Islet precursor cell (in vitro differentiated cells): ENCODE measurements around the gene FOXE1.

Experiments used
- DNase-seq: peaks from one replicate; pipeline ENCODE4 v3.0.0-alpha.2; 2018

The FOXE1 gene

DNA sequence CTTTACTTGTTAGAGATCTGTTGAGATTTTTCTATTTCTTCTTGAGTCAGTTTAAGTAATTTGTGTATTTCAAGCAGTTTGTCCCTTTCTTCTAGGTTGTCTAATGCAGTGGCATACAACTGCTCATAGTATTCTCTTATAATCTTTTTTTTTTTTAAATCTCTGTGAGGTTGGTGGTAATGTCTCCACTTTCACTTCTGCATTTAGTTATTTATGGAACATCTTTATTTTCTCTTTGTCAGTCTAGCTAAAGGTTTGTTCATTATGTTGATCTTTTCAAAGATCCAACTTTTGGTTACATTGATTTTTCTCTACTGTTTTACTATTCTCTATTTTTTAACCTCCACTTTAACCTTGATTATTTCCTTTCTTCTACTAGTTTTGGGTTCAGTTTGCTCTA lies 13.8 kb downstream of the FOXE1 start:
- DNase-seq, result no peak

DNA sequence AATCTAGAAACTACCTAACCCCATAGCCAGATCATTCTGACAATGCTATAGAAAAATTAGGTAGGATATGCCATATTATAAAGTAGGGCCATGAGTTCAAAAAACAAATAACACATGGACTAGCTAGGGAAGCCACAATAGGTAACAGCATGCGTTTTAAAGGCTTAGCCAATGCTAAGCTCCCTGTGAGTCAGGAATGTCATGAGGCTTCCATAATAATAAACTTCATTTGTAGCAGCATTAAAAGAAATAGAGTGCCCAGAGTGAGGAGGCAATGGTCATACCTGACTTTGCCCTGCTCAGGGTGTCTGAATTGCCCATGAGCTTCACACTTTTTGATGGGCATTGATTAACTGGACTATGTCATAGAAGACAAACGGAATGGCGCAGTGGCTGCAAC lies 15.8 kb downstream of the FOXE1 start:
- DNase-seq, result no peak

DNA sequence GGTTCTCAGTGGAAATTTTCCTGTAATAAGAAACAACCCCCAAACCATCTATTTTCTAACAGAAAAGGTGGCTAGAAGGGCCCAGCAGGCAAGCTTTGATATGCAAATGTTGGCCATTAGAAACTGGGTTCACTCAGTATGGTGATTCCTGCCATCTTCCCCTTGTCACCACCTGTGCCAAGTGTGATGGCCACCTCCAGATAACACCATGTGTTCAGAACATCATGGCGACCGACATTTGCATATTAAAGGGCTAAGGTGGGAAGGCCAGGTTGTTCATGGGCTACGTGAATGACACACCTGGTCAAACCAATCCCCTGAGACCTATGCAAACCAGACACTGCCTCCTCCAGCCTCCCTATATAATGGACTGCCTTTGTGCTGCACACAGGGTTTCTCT lies 20.4 kb downstream of the FOXE1 start:
- DNase-seq, result no peak

DNA sequence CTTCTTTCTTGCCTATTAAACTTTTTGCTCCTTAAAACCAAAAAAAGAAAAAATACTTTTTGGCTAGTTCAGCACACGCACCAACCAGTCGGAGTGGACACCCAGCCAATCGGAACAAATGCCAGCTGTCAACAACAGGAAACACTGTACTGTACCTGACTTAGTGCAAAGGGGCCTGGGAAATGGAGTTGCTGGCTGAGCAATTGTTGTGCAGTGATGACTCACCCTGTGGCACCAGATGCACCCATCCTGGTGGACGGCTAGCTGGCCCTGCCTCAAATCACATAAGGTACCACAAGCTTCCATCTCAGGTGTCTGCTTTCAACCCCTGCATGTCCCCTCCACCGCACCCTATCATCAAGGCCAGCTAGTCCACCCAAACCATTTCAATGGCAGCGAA lies 20.9 kb downstream of the FOXE1 start:
- peak; percentile 64 for DNase-seq

DNA sequence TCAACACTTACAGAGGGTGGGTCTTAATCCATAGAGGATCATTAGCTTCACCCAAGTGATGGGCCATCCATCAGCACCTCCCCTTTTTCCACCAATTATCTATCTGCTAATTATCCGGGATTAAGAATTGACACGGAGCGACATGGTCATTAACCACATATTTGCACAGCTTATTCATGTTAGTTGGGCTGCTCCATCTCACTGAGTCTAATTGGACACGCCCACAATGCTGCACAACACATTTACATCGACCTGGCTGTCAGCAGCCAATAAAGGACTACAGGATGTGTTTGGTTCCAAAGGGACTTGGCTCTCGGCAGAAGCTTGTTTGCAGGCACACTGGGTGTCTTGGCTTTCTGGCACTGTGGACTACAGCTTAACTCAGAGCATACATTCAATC lies 21.6 kb downstream of the FOXE1 start:
- no peak for DNase-seq

DNA sequence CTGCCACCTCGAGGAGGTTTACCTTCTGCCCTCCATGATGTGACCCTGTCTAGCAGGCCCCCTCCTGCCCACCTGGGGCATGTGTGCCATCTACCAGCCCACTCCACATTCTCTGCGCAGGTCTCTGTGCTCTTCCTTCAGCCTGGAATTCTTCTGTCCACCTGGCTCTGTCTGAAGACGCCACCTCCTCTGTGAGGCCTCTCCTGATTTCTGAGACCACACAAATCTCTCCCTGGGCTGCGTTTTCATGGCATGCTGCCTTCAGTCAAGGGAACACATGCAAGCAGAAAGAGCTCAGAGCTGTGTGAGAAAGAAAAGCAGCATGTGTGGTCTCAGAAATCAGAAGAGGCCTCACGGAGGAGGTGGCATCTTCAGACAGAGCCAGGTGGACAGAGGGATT lies 22.1 kb downstream of the FOXE1 start:
- DNase-seq, result no peak

DNA sequence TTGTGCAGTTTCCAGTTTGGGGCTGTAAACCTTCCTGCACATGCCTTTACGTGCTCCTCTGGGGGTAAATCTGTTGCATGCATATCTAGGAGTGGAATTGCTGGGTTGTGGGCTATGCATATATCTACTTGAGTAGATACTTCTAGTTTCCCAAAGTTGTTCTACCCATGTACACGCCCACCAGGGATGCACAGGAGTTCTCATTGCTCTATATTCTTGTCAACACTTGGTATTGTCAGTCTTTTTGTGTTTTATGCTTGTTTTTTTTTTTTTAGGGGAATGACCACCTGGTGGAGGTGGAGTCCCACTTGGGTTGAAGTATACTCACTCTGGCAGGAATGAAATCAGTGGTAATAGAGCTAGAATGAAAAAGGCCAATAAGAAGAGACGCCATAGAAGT lies 23.0 kb downstream of the FOXE1 start:
- DNase-seq, result no peak

DNA sequence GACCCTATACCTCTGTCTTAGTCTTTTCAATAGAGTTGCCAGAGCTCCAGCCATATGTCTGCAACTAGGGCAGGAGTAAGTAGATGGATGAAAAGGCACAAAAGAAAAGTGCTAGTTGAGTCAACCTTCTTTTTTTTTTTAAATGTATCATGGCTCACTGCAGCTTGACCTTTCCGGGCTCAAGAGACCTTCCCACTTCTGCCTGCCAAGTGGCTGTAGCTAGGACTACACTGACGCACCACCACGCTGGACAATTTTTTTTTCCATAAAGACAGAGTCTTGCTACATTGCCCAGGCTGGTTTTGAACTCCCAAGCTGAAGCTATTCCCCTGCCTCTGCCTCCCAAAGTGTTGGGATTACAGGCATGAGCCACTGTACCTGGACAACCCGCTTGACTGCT lies 27.3 kb downstream of the FOXE1 start:
- no peak for DNase-seq

DNA sequence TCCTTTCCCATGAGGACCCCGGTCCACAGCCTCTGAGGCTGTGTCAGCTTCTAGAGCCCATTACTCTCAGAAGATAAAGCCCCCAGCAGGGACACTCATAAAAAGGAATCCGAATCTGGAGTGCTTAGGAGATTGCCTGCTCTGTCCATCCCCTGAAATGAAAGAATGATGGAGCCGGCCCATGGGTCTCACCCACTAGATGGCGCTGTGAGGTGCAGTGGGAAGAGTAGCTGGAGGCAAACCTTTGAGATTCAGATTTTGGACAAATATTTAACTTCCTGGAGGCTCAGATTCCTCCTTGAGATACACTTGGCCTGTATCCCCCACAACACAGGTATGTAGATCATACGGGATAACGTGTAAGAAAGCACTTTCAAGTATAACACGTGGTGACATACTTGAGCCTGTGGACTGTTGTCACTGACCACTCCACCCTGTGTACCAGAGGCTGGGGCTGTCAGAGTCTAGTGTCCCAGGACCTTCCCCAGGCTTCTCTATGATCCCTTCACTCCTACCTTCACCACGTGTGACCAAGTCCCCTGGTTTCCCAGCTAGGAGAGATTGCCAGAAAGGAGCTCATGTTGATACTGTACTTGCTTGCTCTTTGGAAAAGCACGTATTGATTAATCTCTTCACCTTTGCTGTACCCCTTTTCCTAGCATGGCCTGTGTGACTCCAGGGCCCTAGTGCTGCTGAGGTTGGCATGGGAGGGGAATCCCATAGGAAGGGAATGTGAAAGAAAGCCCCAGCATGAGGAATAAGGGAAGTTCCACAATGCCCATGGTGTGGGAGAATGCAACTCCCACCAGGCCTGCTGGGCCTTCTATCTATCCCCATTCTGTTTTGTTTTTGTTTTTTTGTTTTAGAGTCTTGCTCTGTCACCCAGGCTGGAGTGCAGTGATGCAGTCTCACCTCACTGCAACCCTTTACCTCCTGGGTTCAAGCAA lies 37.2 kb downstream of the FOXE1 start:
- peak; percentile 78 for DNase-seq

DNA sequence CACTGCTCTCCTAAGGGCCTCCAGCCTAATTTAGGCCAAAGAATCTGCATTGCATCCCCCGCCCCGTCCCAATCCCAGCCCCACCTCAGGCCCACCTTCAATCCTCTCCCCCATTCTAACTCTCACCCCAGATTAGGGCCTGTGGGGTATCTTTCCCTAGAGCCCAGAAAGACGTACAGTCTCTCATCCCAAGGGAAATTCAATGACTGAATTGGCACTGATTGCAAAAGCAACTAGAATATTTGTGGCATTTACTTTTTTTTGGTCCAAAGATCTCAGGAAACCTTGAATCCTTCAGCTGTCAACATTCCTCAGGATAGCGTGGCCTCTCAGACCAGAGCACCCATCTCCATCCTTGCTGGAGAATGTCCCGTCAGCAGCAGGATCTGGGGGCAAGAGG lies 38.7 kb downstream of the FOXE1 start:
- no peak for DNase-seq

DNA sequence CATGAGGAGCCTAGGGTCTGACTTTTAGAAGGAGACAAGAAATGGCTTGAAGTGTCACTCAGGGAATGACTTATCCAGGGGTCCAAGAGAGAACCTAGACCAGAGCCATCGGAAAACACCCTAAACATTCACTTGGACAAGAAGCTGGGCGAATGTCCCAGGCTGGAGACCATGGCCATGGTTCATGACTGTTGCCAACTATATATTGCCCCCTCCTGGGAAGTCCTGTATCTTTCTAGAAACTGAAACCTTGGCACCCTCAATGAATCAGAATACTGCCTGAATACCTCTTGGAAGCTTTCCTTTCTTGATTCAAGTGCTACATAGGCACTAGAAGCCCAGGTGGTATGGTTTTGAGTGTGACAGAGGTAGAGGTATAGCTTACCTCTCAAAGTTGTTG lies 39.4 kb downstream of the FOXE1 start:
- no peak for DNase-seq

DNA sequence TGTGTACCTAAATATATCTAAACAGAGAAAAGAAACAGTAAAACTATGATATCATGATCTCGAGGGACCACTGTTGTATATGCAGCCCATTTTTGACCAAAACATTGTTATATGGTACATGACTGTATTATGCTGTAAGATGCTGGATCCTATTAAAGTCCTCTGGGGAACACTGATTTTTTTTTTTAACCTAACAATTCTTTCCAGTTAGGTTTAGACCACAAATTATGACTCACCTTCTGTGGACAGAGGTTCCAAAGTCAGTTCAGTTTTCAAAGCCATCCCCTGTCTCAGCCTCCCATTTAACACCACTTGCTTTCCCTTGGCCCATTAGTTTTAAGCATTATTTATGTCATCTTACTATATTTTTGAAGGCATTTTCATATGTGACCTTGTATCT lies 42.2 kb downstream of the FOXE1 start:
- no peak for DNase-seq

DNA sequence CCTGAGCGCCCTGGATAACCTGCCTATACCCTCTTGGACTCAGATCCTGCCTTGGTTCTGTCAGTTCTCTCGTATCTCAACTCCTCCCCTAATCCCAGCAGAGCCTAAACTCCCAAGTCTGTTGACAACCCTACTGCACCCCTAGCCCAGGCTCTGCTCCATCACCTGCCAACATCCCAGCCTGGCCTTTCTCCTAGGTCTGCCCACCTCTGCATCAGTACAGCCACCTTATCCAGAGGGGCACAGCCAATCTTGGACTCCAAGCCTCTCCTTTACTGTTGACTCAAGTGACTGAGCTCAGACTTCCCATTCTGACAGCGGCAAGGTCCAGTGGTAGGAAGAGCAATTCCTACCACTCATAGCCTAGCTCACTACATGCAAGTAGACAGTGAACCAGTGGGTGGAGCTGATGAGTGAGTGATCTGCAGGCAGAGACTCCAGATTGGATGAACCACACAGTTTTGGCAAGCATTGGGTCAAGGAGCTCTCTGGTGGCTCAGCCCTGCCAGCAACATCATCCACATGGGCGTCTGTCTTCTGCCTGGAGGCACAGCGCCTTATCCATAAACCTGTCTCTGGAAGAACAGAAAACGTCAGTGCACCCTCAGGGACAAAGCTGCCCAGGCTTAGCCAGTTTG lies 42.8 kb downstream of the FOXE1 start:
- peak; percentile 83 for DNase-seq

DNA sequence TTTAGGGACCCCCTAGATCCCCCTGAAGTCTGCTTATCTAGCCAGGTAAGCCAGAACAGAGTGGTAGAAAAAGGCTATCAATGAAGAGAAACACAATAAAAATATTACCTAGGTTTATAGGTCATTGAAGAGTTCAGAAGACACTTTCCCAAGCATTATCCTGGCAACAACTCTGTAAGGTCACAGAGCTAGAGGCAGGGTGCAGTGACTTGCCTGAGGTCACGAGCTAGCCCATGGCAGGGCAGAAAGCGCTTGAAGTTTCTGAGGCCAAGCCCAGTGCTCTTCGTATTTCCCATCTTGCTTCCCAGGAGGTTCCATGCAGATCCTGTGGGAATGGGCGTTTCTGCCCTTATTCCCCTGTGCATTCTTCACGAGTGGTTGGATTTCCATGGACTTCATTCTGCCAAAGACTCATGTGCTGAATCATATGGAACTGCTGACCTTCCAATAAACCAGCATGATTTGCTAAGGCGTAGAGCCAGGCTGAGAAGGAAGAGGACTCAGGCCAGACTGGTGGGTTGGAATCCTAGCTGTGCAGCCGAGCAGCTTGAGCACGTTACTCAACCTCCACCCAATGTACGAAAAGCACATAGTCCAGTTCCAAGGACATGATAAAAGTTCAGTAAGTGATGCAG lies 47.2 kb downstream of the FOXE1 start:
- DNase-seq, result no peak

DNA sequence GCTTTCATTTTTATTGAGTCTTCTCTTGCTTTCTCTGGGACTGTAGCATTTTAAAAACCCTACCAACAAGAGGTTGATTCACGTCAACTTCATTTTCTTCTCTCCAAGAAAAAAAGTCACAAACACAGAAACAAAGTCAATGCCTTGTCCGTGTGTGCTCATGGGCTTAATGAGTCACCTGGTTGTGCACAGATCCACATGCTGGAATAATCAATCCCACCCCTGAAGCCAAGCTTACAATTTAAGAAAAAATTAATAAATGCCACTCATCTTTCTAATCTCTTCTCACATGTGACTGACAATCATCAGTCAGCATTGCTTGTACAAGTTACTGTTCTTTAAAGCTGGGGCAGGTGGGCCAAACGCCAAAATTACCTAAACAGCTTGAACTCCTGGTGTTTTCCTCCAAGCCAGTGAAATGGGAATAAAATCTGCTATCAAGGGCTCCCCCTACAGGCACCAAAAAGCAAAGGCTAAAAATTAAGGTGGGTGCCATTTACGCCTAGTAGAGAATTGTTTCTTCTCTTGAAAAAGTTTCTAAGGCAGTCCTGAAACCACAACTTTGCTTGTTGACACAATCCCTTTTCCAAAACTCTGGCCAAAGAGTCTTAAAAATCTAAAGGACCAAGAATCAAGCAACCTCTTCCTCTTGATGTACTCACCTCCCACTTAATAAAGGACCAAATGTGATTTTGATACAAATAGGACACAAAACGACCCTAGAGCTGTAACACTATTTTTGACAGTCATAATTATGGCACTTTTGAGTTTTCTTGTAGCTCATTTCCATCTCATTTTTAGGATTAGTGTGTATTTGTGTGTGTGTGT lies 47.9 kb downstream of the FOXE1 start:
- no peak for DNase-seq

DNA sequence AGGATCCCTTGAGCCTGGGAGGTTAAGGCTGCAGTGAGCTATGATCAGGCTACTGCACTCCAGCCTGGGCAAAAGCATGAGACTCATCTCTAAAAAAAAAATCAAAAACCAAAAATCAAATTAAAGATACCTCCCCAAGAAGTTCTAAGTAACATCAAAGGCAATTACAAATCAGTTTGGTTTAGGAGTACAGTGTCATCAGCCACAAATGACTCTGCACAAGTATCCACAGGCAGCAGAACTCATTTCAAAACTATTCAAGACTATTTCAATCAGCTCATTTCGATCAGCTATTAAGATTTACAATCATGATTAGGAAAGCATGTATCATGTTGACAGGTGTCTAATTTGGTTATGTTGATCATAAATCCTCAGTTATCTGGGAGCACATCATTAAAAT lies 50.2 kb downstream of the FOXE1 start:
- DNase-seq, result no peak

DNA sequence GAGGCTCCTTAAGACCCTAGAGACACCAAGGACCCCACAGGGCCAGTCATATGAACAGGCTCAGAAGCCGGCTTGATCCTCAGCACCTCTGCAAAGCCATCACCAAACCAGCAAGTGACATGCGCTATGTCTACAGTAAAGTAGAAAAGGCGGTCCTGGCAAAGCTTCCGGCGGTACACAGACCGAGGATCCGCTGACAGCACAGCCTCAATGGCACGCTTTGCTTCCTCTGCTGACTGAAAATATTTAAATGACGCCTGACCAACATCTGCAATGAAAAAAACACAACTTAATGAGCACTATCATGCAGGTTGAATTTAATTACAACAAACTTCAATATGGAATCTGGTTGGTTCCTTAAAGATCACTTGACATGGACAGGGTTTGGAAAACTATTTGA lies 51.7 kb downstream of the FOXE1 start:
- DNase-seq, result no peak

DNA sequence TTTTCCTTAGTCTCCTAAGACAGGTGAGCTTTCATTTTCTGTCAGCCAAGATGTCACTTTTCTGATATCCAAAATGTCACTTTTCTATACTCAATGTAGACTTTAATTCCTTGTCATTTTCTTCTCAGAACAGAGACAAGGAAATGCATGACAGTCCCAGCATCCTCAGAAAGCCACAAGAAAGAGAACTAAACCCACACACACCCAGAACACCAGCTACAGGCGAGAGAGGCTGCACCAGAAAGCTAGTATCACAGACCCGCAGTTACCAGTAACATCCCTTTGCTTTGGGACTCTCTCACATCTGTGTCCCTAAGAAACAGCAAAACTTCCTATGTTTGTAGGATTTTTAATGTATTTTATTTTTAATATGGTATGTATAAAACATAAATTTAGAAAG lies 52.2 kb downstream of the FOXE1 start:
- DNase-seq, result no peak
